H9 (cell line): ENCODE measurements around the gene RASAL1. TPM values are rescaled to one million over a fixed set of nuclear protein-coding genes. Genes with fewer than 3 reads are reported as not detected.

ENCODE experiments used
- DNase-seq: peaks from one replicate; pipeline ENCODE4 v3.0.0-alpha.2; 2017
- H2AFZ ChIP-seq: one replicate; pipeline ENCODE4 v1.6.1; 2013; ENCODE audit warnings: mild to moderate bottlenecking, low read length, control low read depth, moderate library complexity
- H2AK5ac ChIP-seq: 2 replicates; pipeline ENCODE4 v1.6.1; 2013; ENCODE audit warnings: low read length, control low read depth, mixed read lengths; ENCODE audit not compliant: insufficient read length
- H2BK120ac ChIP-seq: one replicate; pipeline ENCODE4 v1.6.1; 2013; ENCODE audit warnings: low read depth, mild to moderate bottlenecking, low read length, control low read depth, inconsistent platforms; ENCODE audit not compliant: poor library complexity, severe bottlenecking
- H2BK12ac ChIP-seq: 2 replicates; pipeline ENCODE4 v1.6.1; 2013; ENCODE audit warnings: low read length, control low read depth, mixed read lengths, low read depth; ENCODE audit not compliant: insufficient read length
- H2BK15ac ChIP-seq: 2 replicates; pipeline ENCODE4 v1.6.1; 2013; ENCODE audit warnings: low read depth, low read length, control low read depth
- H2BK20ac ChIP-seq: one replicate; pipeline ENCODE4 v1.6.1; 2013; ENCODE audit warnings: low read depth, mild to moderate bottlenecking, low read length, control low read depth, inconsistent platforms; ENCODE audit not compliant: poor library complexity, severe bottlenecking
- H2BK5ac ChIP-seq: 2 replicates; pipeline ENCODE4 v1.6.1; 2013; ENCODE audit warnings: low read length, control low read depth, mixed read lengths; ENCODE audit not compliant: insufficient read length
- H3K14ac ChIP-seq: 2 replicates; pipeline ENCODE4 v1.6.1; 2013; ENCODE audit warnings: low read length, control low read depth; ENCODE audit not compliant: insufficient read depth
- H3K18ac ChIP-seq: 2 replicates; pipeline ENCODE4 v1.6.1; 2013; ENCODE audit warnings: low read depth, mild to moderate bottlenecking, mixed read lengths, low read length, control low read depth; ENCODE audit not compliant: insufficient read length
- H3K23ac ChIP-seq: 2 replicates; pipeline ENCODE4 v1.6.1; 2013; ENCODE audit warnings: low read length, control low read depth, mixed read lengths, low read depth; ENCODE audit not compliant: insufficient read length
- H3K23me2 ChIP-seq: 2 replicates; pipeline ENCODE4 v1.6.1; 2013; ENCODE audit warnings: low read depth, mild to moderate bottlenecking, mixed read lengths, low read length, control low read depth; ENCODE audit not compliant: insufficient read length, poor library complexity, severe bottlenecking
- H3K27ac ChIP-seq: 2 replicates; pipeline ENCODE4 v1.5.1; 2013; ENCODE audit warnings: low read length, control low read depth, mixed read lengths, low read depth; ENCODE audit not compliant: insufficient read length
- H3K27me3 ChIP-seq: 2 replicates; pipeline ENCODE4 v1.6.1; 2013; ENCODE audit warnings: low read length, control low read depth, inconsistent platforms; ENCODE audit not compliant: insufficient read depth
- H3K4ac ChIP-seq: 2 replicates; pipeline ENCODE4 v1.6.1; 2013; ENCODE audit warnings: low read depth, mild to moderate bottlenecking, control low read depth, inconsistent platforms, low read length, moderate library complexity
- H3K4me1 ChIP-seq: 2 replicates; pipeline ENCODE4 v1.6.1; 2013; ENCODE audit warnings: low read length, control low read depth, inconsistent platforms; ENCODE audit not compliant: insufficient read depth
- H3K4me2 ChIP-seq: 2 replicates; pipeline ENCODE4 v1.6.1; 2013; ENCODE audit warnings: low read length, control low read depth, mixed read lengths; ENCODE audit not compliant: insufficient read length, insufficient read depth
- H3K56ac ChIP-seq: 2 replicates; pipeline ENCODE4 v1.6.1; 2013; ENCODE audit warnings: low read depth, mild to moderate bottlenecking, mixed read lengths, low read length, control low read depth; ENCODE audit not compliant: insufficient read length
- H3K79me1 ChIP-seq: 2 replicates; pipeline ENCODE4 v1.6.1; 2013; ENCODE audit warnings: low read depth, mild to moderate bottlenecking, moderate library complexity, low read length, control low read depth, inconsistent platforms; ENCODE audit not compliant: insufficient read depth, poor library complexity, severe bottlenecking
- H3K79me2 ChIP-seq: 2 replicates; pipeline ENCODE4 v1.6.1; 2013; ENCODE audit warnings: low read length, control low read depth, inconsistent platforms; ENCODE audit not compliant: insufficient read depth
- H3K9ac ChIP-seq: 2 replicates; pipeline ENCODE4 v1.6.1; 2013; ENCODE audit warnings: low read length, control low read depth, mixed read lengths; ENCODE audit not compliant: insufficient read length; ENCODE audit errors: extremely low read depth
- H3K9me3 ChIP-seq: one replicate; pipeline ENCODE4 v1.6.1; 2013; ENCODE audit warnings: low read depth, low read length, inconsistent platforms; ENCODE audit not compliant: control insufficient read depth
- H3T11ph ChIP-seq: one replicate; pipeline ENCODE4 v1.6.1; 2013; ENCODE audit warnings: mild to moderate bottlenecking, low read length, control low read depth, inconsistent platforms
- H4K20me1 ChIP-seq: one replicate; pipeline ENCODE4 v1.6.1; 2013; ENCODE audit not compliant: control insufficient read depth, insufficient read length, insufficient read depth
- H4K5ac ChIP-seq: 2 replicates; pipeline ENCODE4 v1.6.1; 2013; ENCODE audit warnings: low read depth, mild to moderate bottlenecking, mixed read lengths, low read length, control low read depth; ENCODE audit not compliant: insufficient read length
- H4K8ac ChIP-seq: replicated peaks from 2 replicates; pipeline ENCODE4 v1.6.1; 2013; ENCODE audit warnings: low read length, control low read depth, mixed read lengths, low read depth; ENCODE audit not compliant: insufficient read length
- H4K91ac ChIP-seq: 2 replicates; pipeline ENCODE4 v1.6.1; 2013; ENCODE audit warnings: low read depth, mild to moderate bottlenecking, moderate library complexity, mixed read lengths, low read length, control low read depth; ENCODE audit not compliant: insufficient read length
- H3K27ac Mint-ChIP-seq, 3 experiments: 2 replicates in 2 of 3; 3 replicates in 1 of 3; pipeline ENCODE4 v1.8.0; 2020 to 2021; ENCODE audit warnings: mixed read lengths in 3 of 3, mild to moderate bottlenecking in 1 of 3, moderate library complexity in 1 of 3
- H3K27me3 Mint-ChIP-seq: 2 replicates; pipeline ENCODE4 v1.8.0; 2021; ENCODE audit warnings: low read depth, mild to moderate bottlenecking, moderate library complexity, mixed read lengths
- H3K36me3 Mint-ChIP-seq, 3 experiments: 2 replicates in 2 of 3; 3 replicates in 1 of 3; pipeline ENCODE4 v1.8.0; 2020 to 2021; ENCODE audit warnings: low read depth in 3 of 3, mixed read lengths in 3 of 3; ENCODE audit not compliant: insufficient read depth in 1 of 3
- H3K4me1 Mint-ChIP-seq, 2 experiments: 2 replicates each; pipeline ENCODE4 v1.8.0; 2020; ENCODE audit warnings: mixed read lengths in 2 of 2
- H3K4me3 Mint-ChIP-seq, 2 experiments: 2 replicates in 1 of 2; 3 replicates in 1 of 2; pipeline ENCODE4 v1.8.0; 2020 to 2021; ENCODE audit warnings: mild to moderate bottlenecking in 2 of 2, mixed read lengths in 2 of 2, moderate library complexity in 1 of 2
- H3K9me3 Mint-ChIP-seq, 2 experiments: 2 replicates in 1 of 2; 3 replicates in 1 of 2; pipeline ENCODE4 v1.8.0; 2020; ENCODE audit warnings: mild to moderate bottlenecking in 2 of 2, mixed read lengths in 2 of 2, moderate library complexity in 1 of 2
- WGBS: extraction: QIAGEN DNeasy Blood & Tissue Kit; methylation state at CpG from one replicate; pipeline ENCODE4 v1.1.7; 2013; ENCODE audit warnings: missing lambda C conversion rate, low lambda C conversion rate, mixed read lengths; ENCODE audit not compliant: insufficient read length; ENCODE audit errors: extremely low coverage; 5-methylcytosine and 5-hydroxymethylcytosine counted together
- total RNA-seq: library from RNA; stranded (reverse); gene quantifications from 2 replicates; pipeline ENCODE4 v1.2.1, GENCODE V29; 2021
- TF ChIP-seq, protein P1 (sequence below): fragments of 200-600 bp; sonication (generic); conservative IDR thresholded peaks from 3 replicates; pipeline ENCODE4 v1.8.0; 2021; ENCODE audit warnings: antibody characterized with exemption, mild to moderate bottlenecking

The RASAL1 gene
- total RNA-seq, 1 experiment from 2014 or later = 2.3 TPM

DNA sequence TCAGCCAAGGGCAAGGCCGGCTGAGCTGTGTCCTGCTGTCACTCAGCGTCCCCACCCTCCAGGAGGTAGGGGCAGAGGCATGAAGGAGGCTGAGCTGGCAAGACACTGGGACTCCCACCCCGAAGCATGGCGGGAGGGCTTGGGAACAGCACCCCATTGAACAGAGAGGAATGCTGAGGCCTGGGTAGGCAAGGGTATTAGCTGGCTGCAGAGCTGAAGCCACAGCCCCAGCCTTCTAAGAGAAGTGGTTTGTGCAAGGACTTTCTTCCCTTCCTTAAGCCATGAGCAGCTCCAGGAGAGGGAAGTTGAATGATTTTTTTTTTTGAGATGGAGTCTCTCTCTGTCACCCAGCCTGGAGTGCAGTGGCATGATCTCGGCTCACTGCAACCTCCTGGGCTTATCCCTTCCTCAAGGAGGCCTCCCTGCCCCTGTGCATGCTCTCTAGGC, 7.3 kb upstream of the RASAL1 start:
- H3K18ac ChIP-seq = no peak overlapping the region
- no peaks in the 10 kb centered on the region for H3K79me2 ChIP-seq
- Mint-ChIP-seq H3K36me3 (no peaks in the 10 kb centered on the region; a peak in 3 of 7 replicates), H3K4me3 (no peak overlapping the region; a peak in 1 of 5 replicates), H3K27ac (no peak overlapping the region), H3K9me3 (peaks cover 6% of the 10 kb centered on the region in 2 experiments; a peak in 4 of 5 replicates), H3K27me3 (peaks cover 2% of the 10 kb centered on the region; the same call in 1 of the 2 replicates), H3K4me1 (peaks cover 6 to 13% of the 10 kb centered on the region in 2 experiments; a peak in 3 of 4 replicates)
- DNase-seq = no peak
- no peak overlapping the region for H2BK5ac ChIP-seq
- H3K27ac ChIP-seq = no peak overlapping the region
- no peaks in the 10 kb centered on the region for H3K27me3 ChIP-seq
- no peak overlapping the region for H3K9ac ChIP-seq
- no CpG with 5 or more reads among the region's 5 CpGs for WGBS
- no peaks in the 10 kb centered on the region for H3K9me3 ChIP-seq
- no peak overlapping the region for H3T11ph ChIP-seq
- H3K4me2 ChIP-seq = no peak overlapping the region
- no peak overlapping the region for H3K23ac ChIP-seq
- H2BK20ac ChIP-seq = no peak overlapping the region
- no peak overlapping the region for H4K5ac ChIP-seq
- H2AK5ac ChIP-seq = no peak overlapping the region
- no peak overlapping the region for H3K4ac ChIP-seq
- H3K14ac ChIP-seq = no peak overlapping the region
- H4K8ac ChIP-seq = no peak overlapping the region
- H4K91ac ChIP-seq = no peak overlapping the region
- H2AFZ ChIP-seq = no peak overlapping the region
- H3K4me1 ChIP-seq = peaks cover 2% of the 10 kb centered on the region; the same call in 1 of the 2 replicates
- H2BK12ac ChIP-seq = no peak overlapping the region
- H3K23me2 ChIP-seq = no peaks in the 10 kb centered on the region
- TF ChIP-seq, protein P1, sequence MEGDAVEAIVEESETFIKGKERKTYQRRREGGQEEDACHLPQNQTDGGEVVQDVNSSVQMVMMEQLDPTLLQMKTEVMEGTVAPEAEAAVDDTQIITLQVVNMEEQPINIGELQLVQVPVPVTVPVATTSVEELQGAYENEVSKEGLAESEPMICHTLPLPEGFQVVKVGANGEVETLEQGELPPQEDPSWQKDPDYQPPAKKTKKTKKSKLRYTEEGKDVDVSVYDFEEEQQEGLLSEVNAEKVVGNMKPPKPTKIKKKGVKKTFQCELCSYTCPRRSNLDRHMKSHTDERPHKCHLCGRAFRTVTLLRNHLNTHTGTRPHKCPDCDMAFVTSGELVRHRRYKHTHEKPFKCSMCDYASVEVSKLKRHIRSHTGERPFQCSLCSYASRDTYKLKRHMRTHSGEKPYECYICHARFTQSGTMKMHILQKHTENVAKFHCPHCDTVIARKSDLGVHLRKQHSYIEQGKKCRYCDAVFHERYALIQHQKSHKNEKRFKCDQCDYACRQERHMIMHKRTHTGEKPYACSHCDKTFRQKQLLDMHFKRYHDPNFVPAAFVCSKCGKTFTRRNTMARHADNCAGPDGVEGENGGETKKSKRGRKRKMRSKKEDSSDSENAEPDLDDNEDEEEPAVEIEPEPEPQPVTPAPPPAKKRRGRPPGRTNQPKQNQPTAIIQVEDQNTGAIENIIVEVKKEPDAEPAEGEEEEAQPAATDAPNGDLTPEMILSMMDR = no peak
- H4K20me1 ChIP-seq = no peaks in the 10 kb centered on the region
- H3K56ac ChIP-seq = no peak overlapping the region
- no peak overlapping the region for H2BK15ac ChIP-seq
- H3K79me1 ChIP-seq = no peaks in the 10 kb centered on the region
- no peak overlapping the region for H2BK120ac ChIP-seq
